WTC11 (cell line): ENCODE measurements around the gene SHLD1. TPM values are rescaled to one million over a fixed set of nuclear protein-coding genes. Genes with fewer than 3 reads are reported as not detected.

Experiments used
- ATAC-seq: fragments of 200-7000 bp; cut with Tn5 transposase; 2 replicates; pipeline ENCODE4 v1.10.0; 2021; ENCODE audit warnings: mild to moderate bottlenecking, moderate library complexity
- CTCF ChIA-PET: fragments of 300-600 bp; sonication (Branson Sonifier 250); formaldehyde crosslinking; loops from one replicate; lab custom pipeline; 2021; ENCODE audit warnings: antibody characterized with exemption; lab: Charles Lee
- POLR2A ChIA-PET: fragments of 350-600 bp; sonication (Branson Sonifier 250); formaldehyde crosslinking; loops from one replicate; lab custom pipeline; 2021; ENCODE audit warnings: antibody characterized with exemption; lab: Charles Lee
- DNase-seq: peaks from one replicate; pipeline ENCODE4 v3.0.0; 2021; ENCODE audit warnings: low spot score
- H3K27ac Mint-ChIP-seq: 2 replicates; pipeline ENCODE4 v1.8.0; 2021; ENCODE audit warnings: mixed read lengths
- H3K27me3 Mint-ChIP-seq: 2 replicates; pipeline ENCODE4 v1.8.0; 2021; ENCODE audit warnings: low read depth, mild to moderate bottlenecking, moderate library complexity, mixed read lengths
- H3K36me3 Mint-ChIP-seq: 2 replicates; pipeline ENCODE4 v1.8.0; 2021; ENCODE audit warnings: mixed read lengths
- H3K4me1 Mint-ChIP-seq: 2 replicates; pipeline ENCODE4 v1.8.0; 2022; ENCODE audit warnings: mixed read lengths
- H3K4me3 Mint-ChIP-seq: 2 replicates; pipeline ENCODE4 v1.8.0; 2021; ENCODE audit warnings: mild to moderate bottlenecking, moderate library complexity, mixed read lengths
- H3K9me3 Mint-ChIP-seq: 2 replicates; pipeline ENCODE4 v1.8.0; 2021; ENCODE audit warnings: mixed read lengths
- GRHL2 ChIP-seq: fragments of 250-450 bp; sonication (Bioruptor Pico); IDR thresholded peaks from 2 replicates; pipeline ENCODE4 v1.8.0; 2022; ENCODE audit warnings: mild to moderate bottlenecking, moderate library complexity; ENCODE audit not compliant: insufficient replicate concordance, severe bottlenecking
- MYBL2 ChIP-seq: sonication (generic); formaldehyde crosslinking; IDR thresholded peaks from 2 replicates; pipeline ENCODE4 v1.8.1; 2023; ENCODE audit warnings: mild to moderate bottlenecking, moderate library complexity, missing genetic modification reagents
- NFATC4 ChIP-seq: fragments of 250-450 bp; sonication (Bioruptor Pico); IDR thresholded peaks from 2 replicates; pipeline ENCODE4 v1.9.0; 2021; ENCODE audit warnings: mild to moderate bottlenecking
- SOX15 ChIP-seq: fragments of 250-450 bp; sonication (Bioruptor Pico); IDR thresholded peaks from 2 replicates; pipeline ENCODE4 v1.9.0; 2021; ENCODE audit warnings: mild to moderate bottlenecking
- SP1 ChIP-seq: sonication (generic); formaldehyde crosslinking; conservative IDR thresholded peaks from 2 replicates; pipeline ENCODE4 v1.8.1; 2022; ENCODE audit warnings: missing genetic modification reagents
- ZNF232 ChIP-seq: sonication (generic); formaldehyde crosslinking; IDR thresholded peaks from 2 replicates; pipeline ENCODE4 v1.8.0; 2022; ENCODE audit warnings: mild to moderate bottlenecking, missing genetic modification reagents
- total RNA-seq: library from RNA; stranded (reverse); gene quantifications from 3 replicates; pipeline ENCODE4 v1.2.3, GENCODE V29; 2021
- TF ChIP-seq, protein P1 (sequence below): sonication (generic); formaldehyde crosslinking; IDR thresholded peaks from 2 replicates; pipeline ENCODE4 v1.8.0; 2022; ENCODE audit warnings: missing genetic modification reagents
- TF ChIP-seq, protein P2 (sequence below): sonication (generic); formaldehyde crosslinking; IDR thresholded peaks from 2 replicates; pipeline ENCODE4 v1.8.1; 2023; ENCODE audit warnings: mild to moderate bottlenecking, missing genetic modification reagents, borderline replicate concordance
- TF ChIP-seq, protein P3 (sequence below): fragments of 250-450 bp; sonication (Bioruptor Pico); IDR thresholded peaks from 2 replicates; pipeline ENCODE4 v2.1.2; 2022; ENCODE audit warnings: mild to moderate bottlenecking, moderate library complexity
- TF ChIP-seq, protein P4 (sequence below): sonication (generic); formaldehyde crosslinking; conservative IDR thresholded peaks from 2 replicates; pipeline ENCODE4 v1.8.1; 2022; ENCODE audit warnings: mild to moderate bottlenecking, missing genetic modification reagents
- TF ChIP-seq, protein P5 (sequence below): sonication (generic); formaldehyde crosslinking; IDR thresholded peaks from 2 replicates; pipeline ENCODE4 v1.8.1; 2023; ENCODE audit warnings: mild to moderate bottlenecking, missing genetic modification reagents, moderate library complexity
- TF ChIP-seq, protein P6 (sequence below): fragments of 250-450 bp; sonication (Bioruptor Pico); IDR thresholded peaks from 2 replicates; pipeline ENCODE4 v1.9.0; 2021; ENCODE audit warnings: mild to moderate bottlenecking
- TF ChIP-seq, protein P7 (sequence below): sonication (generic); formaldehyde crosslinking; IDR thresholded peaks from 2 replicates; pipeline ENCODE4 v1.8.0; 2023; ENCODE audit warnings: mild to moderate bottlenecking, missing genetic modification reagents
- TF ChIP-seq, protein P8 (sequence below): sonication (generic); formaldehyde crosslinking; IDR thresholded peaks from 2 replicates; pipeline ENCODE4 v1.8.0; 2022; ENCODE audit warnings: mild to moderate bottlenecking, missing genetic modification reagents

The SHLD1 gene
- total RNA-seq, 1 experiment from 2014 or later, result 4.1 TPM

DNA sequence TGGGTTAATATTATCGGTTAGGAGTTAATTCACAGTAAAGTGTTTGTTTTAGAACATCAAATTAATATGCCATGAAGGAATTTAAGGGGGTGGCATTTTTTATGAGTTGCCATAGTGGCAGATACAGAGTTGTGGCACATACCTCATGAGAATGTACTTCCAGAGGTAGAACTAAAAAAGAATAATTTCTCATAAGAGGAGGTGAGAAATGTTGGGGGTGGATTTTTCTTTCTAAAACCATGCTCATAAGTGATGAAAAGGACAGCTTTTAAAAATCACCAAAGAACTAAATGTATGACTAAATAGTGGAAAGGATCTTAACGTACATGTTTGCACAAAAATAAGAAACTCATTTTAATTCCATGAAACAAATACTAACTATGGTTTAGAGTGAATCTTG lies 58.7 kb downstream of the SHLD1 start (continued):
- TF ChIP-seq, protein P1, sequence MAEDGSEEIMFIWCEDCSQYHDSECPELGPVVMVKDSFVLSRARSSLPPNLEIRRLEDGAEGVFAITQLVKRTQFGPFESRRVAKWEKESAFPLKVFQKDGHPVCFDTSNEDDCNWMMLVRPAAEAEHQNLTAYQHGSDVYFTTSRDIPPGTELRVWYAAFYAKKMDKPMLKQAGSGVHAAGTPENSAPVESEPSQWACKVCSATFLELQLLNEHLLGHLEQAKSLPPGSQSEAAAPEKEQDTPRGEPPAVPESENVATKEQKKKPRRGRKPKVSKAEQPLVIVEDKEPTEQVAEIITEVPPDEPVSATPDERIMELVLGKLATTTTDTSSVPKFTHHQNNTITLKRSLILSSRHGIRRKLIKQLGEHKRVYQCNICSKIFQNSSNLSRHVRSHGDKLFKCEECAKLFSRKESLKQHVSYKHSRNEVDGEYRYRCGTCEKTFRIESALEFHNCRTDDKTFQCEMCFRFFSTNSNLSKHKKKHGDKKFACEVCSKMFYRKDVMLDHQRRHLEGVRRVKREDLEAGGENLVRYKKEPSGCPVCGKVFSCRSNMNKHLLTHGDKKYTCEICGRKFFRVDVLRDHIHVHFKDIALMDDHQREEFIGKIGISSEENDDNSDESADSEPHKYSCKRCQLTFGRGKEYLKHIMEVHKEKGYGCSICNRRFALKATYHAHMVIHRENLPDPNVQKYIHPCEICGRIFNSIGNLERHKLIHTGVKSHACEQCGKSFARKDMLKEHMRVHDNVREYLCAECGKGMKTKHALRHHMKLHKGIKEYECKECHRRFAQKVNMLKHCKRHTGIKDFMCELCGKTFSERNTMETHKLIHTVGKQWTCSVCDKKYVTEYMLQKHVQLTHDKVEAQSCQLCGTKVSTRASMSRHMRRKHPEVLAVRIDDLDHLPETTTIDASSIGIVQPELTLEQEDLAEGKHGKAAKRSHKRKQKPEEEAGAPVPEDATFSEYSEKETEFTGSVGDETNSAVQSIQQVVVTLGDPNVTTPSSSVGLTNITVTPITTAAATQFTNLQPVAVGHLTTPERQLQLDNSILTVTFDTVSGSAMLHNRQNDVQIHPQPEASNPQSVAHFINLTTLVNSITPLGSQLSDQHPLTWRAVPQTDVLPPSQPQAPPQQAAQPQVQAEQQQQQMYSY, result no peak
- TF ChIP-seq, protein P2, sequence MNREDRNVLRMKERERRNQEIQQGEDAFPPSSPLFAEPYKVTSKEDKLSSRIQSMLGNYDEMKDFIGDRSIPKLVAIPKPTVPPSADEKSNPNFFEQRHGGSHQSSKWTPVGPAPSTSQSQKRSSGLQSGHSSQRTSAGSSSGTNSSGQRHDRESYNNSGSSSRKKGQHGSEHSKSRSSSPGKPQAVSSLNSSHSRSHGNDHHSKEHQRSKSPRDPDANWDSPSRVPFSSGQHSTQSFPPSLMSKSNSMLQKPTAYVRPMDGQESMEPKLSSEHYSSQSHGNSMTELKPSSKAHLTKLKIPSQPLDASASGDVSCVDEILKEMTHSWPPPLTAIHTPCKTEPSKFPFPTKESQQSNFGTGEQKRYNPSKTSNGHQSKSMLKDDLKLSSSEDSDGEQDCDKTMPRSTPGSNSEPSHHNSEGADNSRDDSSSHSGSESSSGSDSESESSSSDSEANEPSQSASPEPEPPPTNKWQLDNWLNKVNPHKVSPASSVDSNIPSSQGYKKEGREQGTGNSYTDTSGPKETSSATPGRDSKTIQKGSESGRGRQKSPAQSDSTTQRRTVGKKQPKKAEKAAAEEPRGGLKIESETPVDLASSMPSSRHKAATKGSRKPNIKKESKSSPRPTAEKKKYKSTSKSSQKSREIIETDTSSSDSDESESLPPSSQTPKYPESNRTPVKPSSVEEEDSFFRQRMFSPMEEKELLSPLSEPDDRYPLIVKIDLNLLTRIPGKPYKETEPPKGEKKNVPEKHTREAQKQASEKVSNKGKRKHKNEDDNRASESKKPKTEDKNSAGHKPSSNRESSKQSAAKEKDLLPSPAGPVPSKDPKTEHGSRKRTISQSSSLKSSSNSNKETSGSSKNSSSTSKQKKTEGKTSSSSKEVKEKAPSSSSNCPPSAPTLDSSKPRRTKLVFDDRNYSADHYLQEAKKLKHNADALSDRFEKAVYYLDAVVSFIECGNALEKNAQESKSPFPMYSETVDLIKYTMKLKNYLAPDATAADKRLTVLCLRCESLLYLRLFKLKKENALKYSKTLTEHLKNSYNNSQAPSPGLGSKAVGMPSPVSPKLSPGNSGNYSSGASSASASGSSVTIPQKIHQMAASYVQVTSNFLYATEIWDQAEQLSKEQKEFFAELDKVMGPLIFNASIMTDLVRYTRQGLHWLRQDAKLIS (CRISPR knock-in tag), result no peak
- TF ChIP-seq, protein P3, sequence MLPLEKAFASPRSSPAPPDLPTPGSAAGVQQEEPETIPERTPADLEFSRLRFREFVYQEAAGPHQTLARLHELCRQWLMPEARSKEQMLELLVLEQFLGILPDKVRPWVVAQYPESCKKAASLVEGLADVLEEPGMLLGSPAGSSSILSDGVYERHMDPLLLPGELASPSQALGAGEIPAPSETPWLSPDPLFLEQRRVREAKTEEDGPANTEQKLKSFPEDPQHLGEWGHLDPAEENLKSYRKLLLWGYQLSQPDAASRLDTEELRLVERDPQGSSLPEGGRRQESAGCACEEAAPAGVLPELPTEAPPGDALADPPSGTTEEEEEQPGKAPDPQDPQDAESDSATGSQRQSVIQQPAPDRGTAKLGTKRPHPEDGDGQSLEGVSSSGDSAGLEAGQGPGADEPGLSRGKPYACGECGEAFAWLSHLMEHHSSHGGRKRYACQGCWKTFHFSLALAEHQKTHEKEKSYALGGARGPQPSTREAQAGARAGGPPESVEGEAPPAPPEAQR (CRISPR knock-in tag), result no peak
- TF ChIP-seq SP1 (CRISPR knock-in tag) (no peak), NFATC4 (CRISPR knock-in tag) (no peak), MYBL2 (CRISPR knock-in tag) (no peak)
- TF ChIP-seq, protein P4, sequence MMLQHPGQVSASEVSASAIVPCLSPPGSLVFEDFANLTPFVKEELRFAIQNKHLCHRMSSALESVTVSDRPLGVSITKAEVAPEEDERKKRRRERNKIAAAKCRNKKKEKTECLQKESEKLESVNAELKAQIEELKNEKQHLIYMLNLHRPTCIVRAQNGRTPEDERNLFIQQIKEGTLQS, result no peak
- TF ChIP-seq, protein P5, sequence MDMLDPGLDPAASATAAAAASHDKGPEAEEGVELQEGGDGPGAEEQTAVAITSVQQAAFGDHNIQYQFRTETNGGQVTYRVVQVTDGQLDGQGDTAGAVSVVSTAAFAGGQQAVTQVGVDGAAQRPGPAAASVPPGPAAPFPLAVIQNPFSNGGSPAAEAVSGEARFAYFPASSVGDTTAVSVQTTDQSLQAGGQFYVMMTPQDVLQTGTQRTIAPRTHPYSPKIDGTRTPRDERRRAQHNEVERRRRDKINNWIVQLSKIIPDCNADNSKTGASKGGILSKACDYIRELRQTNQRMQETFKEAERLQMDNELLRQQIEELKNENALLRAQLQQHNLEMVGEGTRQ (CRISPR knock-in tag), result no peak

DNA sequence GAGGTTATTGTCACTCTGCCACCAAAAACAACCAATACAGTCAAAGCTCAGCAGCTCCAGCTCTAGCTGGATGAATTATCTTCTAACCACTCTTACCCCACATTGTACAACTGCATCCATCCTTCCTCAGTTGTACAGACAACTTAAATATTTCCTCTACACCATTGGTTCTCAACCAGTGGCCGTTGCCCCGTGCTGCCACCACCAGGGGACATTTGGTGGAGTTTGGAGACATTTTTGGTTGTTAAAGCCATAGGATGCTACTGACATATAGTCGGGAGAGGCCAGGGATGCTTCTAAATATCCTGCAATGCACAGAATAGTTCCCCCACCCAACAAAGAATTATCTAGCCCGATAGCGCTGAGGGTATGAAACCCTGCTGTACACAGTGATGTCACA lies 59.3 kb downstream of the SHLD1 start:
- DNase-seq (no peak), ATAC-seq (no peak)
- ChIA-PET CTCF (no interaction called here), POLR2A (no interaction called here)
- Mint-ChIP-seq H3K27me3 (no peaks in the 10 kb centered on the region; the same call in 1 of the 2 replicates), H3K4me1 (peaks cover 8% of the 10 kb centered on the region), H3K4me3 (no peak overlapping the region), H3K27ac (no peak overlapping the region), H3K9me3 (no peaks in the 10 kb centered on the region), H3K36me3 (no peaks in the 10 kb centered on the region)
- TF ChIP-seq, protein P6, sequence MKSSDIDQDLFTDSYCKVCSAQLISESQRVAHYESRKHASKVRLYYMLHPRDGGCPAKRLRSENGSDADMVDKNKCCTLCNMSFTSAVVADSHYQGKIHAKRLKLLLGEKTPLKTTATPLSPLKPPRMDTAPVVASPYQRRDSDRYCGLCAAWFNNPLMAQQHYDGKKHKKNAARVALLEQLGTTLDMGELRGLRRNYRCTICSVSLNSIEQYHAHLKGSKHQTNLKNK (CRISPR knock-in tag), result no peak
- TF ChIP-seq ZNF232 (CRISPR knock-in tag) (no peak), GRHL2 (CRISPR knock-in tag) (no peak), SOX15 (CRISPR knock-in tag) (no peak)
- TF ChIP-seq, protein P7, sequence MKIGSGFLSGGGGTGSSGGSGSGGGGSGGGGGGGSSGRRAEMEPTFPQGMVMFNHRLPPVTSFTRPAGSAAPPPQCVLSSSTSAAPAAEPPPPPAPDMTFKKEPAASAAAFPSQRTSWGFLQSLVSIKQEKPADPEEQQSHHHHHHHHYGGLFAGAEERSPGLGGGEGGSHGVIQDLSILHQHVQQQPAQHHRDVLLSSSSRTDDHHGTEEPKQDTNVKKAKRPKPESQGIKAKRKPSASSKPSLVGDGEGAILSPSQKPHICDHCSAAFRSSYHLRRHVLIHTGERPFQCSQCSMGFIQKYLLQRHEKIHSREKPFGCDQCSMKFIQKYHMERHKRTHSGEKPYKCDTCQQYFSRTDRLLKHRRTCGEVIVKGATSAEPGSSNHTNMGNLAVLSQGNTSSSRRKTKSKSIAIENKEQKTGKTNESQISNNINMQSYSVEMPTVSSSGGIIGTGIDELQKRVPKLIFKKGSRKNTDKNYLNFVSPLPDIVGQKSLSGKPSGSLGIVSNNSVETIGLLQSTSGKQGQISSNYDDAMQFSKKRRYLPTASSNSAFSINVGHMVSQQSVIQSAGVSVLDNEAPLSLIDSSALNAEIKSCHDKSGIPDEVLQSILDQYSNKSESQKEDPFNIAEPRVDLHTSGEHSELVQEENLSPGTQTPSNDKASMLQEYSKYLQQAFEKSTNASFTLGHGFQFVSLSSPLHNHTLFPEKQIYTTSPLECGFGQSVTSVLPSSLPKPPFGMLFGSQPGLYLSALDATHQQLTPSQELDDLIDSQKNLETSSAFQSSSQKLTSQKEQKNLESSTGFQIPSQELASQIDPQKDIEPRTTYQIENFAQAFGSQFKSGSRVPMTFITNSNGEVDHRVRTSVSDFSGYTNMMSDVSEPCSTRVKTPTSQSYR (CRISPR knock-in tag), result no peak
- TF ChIP-seq, protein P8, sequence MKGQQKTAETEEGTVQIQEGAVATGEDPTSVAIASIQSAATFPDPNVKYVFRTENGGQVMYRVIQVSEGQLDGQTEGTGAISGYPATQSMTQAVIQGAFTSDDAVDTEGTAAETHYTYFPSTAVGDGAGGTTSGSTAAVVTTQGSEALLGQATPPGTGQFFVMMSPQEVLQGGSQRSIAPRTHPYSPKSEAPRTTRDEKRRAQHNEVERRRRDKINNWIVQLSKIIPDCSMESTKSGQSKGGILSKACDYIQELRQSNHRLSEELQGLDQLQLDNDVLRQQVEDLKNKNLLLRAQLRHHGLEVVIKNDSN (CRISPR knock-in tag), result no peak
- TF ChIP-seq, protein P1, result no peak
